ENCODE data around the gene ARRDC3.

GRCh38 chr5:91417219-91417618 lies 34.1 kb upstream of the ARRDC3 start:
- no peak for TF ChIP-seq CTCF (IDR thresholded peaks at IDR 0.05)
- TF ChIP-seq POLR2AphosphoS5 (IDR thresholded peaks at IDR 0.05; ENCODE audit: insufficient read depth in 1 of 2, low read depth in 1 of 2): no peak
